ENCODE results near the gene FKBP14. TPM values are rescaled to one million over a fixed set of nuclear protein-coding genes. Genes with fewer than 3 reads are reported as not detected.

FKBP14 gene
- total RNA-seq, 1 donor from 2014 or later, result 42.4 TPM

- H3K27ac Mint-ChIP-seq, result peak overlapping the region; percentile 63
- H3K27me3 Mint-ChIP-seq (ENCODE audit: low read depth), result no peaks in the 10 kb centered on the region
- DNase-seq (ENCODE audit: low spot score in 2 of 2, unreplicated experiment in 2 of 2), result no peak
- H3K4me3 Mint-ChIP-seq, result no peak overlapping the region
- peaks cover 31% of the 10 kb centered on the region for H3K4me1 Mint-ChIP-seq
- H3K9me3 Mint-ChIP-seq, result no peaks in the 10 kb centered on the region
- peaks cover 20% of the 10 kb centered on the region for H3K36me3 Mint-ChIP-seq
- TF ChIP-seq CTCF (IDR thresholded peaks at IDR 0.05; ENCODE audit: unreplicated experiment), result no peak
These were observed 15.2 kb upstream of the FKBP14 start for GRCh38 chr7:30041526-30042269.

- H3K36me3 Mint-ChIP-seq, result peaks cover 13% of the 10 kb centered on the region
- no peaks in the 10 kb centered on the region for H3K9me3 Mint-ChIP-seq
- no peak overlapping the region for H3K27ac Mint-ChIP-seq
- no peaks in the 10 kb centered on the region for H3K27me3 Mint-ChIP-seq (ENCODE audit: low read depth)
- TF ChIP-seq CTCF (IDR thresholded peaks at IDR 0.05; ENCODE audit: unreplicated experiment), result no peak
- DNase-seq (ENCODE audit: low spot score in 2 of 2, unreplicated experiment in 2 of 2), result no peak
- H3K4me1 Mint-ChIP-seq, result peaks cover 31% of the 10 kb centered on the region
- no peak overlapping the region for H3K4me3 Mint-ChIP-seq
These were observed 14.4 kb upstream of the FKBP14 start for GRCh38 chr7:30040938-30041337.

GRCh38 chr7:30038196-30038980 lies 11.9 kb upstream of the FKBP14 start:
- Mint-ChIP-seq H3K9me3 (no peaks in the 10 kb centered on the region), H3K27ac (peak overlapping the region; percentile 85), H3K4me1 (peaks cover 31% of the 10 kb centered on the region), H3K36me3 (peaks cover 20% of the 10 kb centered on the region), H3K4me3 (no peak overlapping the region), H3K27me3 (ENCODE audit: low read depth) (no peaks in the 10 kb centered on the region)
- no peak for DNase-seq (ENCODE audit: low spot score in 2 of 2, unreplicated experiment in 2 of 2)
- no peak for TF ChIP-seq CTCF (IDR thresholded peaks at IDR 0.05; ENCODE audit: unreplicated experiment)

- Mint-ChIP-seq H3K4me1 (peaks cover 30% of the 10 kb centered on the region), H3K36me3 (peaks cover 13% of the 10 kb centered on the region), H3K27me3 (ENCODE audit: low read depth) (no peaks in the 10 kb centered on the region), H3K27ac (no peak overlapping the region), H3K4me3 (no peak overlapping the region), H3K9me3 (no peaks in the 10 kb centered on the region)
- TF ChIP-seq CTCF (IDR thresholded peaks at IDR 0.05; ENCODE audit: unreplicated experiment), result no peak
- DNase-seq (ENCODE audit: low spot score in 2 of 2, unreplicated experiment in 2 of 2), result no peak
These were observed 9.7 kb upstream of the FKBP14 start for GRCh38 chr7:30036220-30036619.

- no peak overlapping the region for H3K27ac Mint-ChIP-seq
- peaks cover 13% of the 10 kb centered on the region for H3K36me3 Mint-ChIP-seq
- no peaks in the 10 kb centered on the region for H3K27me3 Mint-ChIP-seq (ENCODE audit: low read depth)
- no peaks in the 10 kb centered on the region for H3K9me3 Mint-ChIP-seq
- no peak overlapping the region for H3K4me3 Mint-ChIP-seq
- peaks cover 16% of the 10 kb centered on the region for H3K4me1 Mint-ChIP-seq
- no peak for TF ChIP-seq CTCF (IDR thresholded peaks at IDR 0.05; ENCODE audit: unreplicated experiment)
- DNase-seq (ENCODE audit: low spot score in 2 of 2, unreplicated experiment in 2 of 2), result no peak
These were observed 8.0 kb upstream of the FKBP14 start for GRCh38 chr7:30034501-30034900.
